Liver (tissue), 3 donors: ENCODE data around the gene OR2A7.
"Not testable (repeated sequence)": the region's sequence is repeated elsewhere in the genome, so short reads cannot be mapped to it uniquely, and the experiment has no call there.

Experiments used
- ATF3 ChIP-seq: IDR thresholded peaks from 2 replicates; pipeline ENCODE4 v1.6.1; 2016; ENCODE audit warnings: antibody characterized with exemption
- CTCF ChIP-seq: fragments of 150-350 bp; IDR thresholded peaks from 2 replicates; pipeline ENCODE4 v1.5.1; 2017; ENCODE audit warnings: improper control_type of control experiment, low read depth, low read length; ENCODE audit not compliant: missing input control
- EGR1 ChIP-seq, 2 donors: IDR thresholded peaks; 2 replicates each; pipeline ENCODE4 v1.6.1; 2016 to 2018; ENCODE audit warnings: antibody characterized with exemption in 2 of 2, low read depth in 2 of 2
- FOXA1 ChIP-seq: IDR thresholded peaks from 2 replicates; pipeline ENCODE4 v1.6.1; 2016; ENCODE audit warnings: antibody characterized with exemption
- GABPA ChIP-seq, 2 donors: IDR thresholded peaks in 1 of 2; conservative IDR thresholded peaks in 1 of 2; 2 replicates each; pipeline ENCODE4 v1.6.1; 2016; ENCODE audit warnings: antibody characterized with exemption in 2 of 2, mild to moderate bottlenecking in 1 of 2, moderate library complexity in 1 of 2
- JUND ChIP-seq, 2 donors: IDR thresholded peaks; 2 replicates each; pipeline ENCODE4 v1.6.1; 2016; ENCODE audit warnings: antibody characterized with exemption in 2 of 2
- MAX ChIP-seq: IDR thresholded peaks from 2 replicates; pipeline ENCODE4 v1.6.1; 2016; ENCODE audit warnings: antibody characterized with exemption
- RAD21 ChIP-seq, 2 donors: IDR thresholded peaks; 2 replicates each; pipeline ENCODE4 v1.6.1; 2016; ENCODE audit warnings: antibody characterized with exemption in 2 of 2, mild to moderate bottlenecking in 2 of 2
- REST ChIP-seq: IDR thresholded peaks from 2 replicates; pipeline ENCODE4 v1.6.1; 2016; ENCODE audit warnings: antibody characterized with exemption, mild to moderate bottlenecking
- SP1 ChIP-seq: IDR thresholded peaks from 2 replicates; pipeline ENCODE4 v1.6.1; 2018; ENCODE audit warnings: antibody characterized with exemption, mild to moderate bottlenecking
- TAF1 ChIP-seq: conservative IDR thresholded peaks from 2 replicates; pipeline ENCODE4 v1.6.1; 2016; ENCODE audit warnings: antibody characterized with exemption, mild to moderate bottlenecking
- YY1 ChIP-seq: IDR thresholded peaks from 2 replicates; pipeline ENCODE4 v1.6.1; 2016; ENCODE audit warnings: antibody characterized with exemption, mild to moderate bottlenecking
- donor health status: healthy.
- donor health status: healthy.

GRCh38 chr7:144245372-144245771, 19.2 kb downstream of the OR2A7 start:
- TF ChIP-seq MAX; CTCF; SP1; REST; GABPA (IDR thresholded peaks at IDR 0.05 in 1 of 2, conservative IDR thresholded peaks at IDR 0.05 in 1 of 2); FOXA1; JUND (IDR thresholded peaks at IDR 0.05); TAF1; RAD21 (IDR thresholded peaks at IDR 0.05); EGR1 (IDR thresholded peaks at IDR 0.05; ENCODE audit: low read depth in 2 of 2); ATF3; YY1: not testable (repeated sequence)
